Right lobe of liver (tissue), 6 donors: ENCODE data around the gene ZSCAN9. TPM values are rescaled to one million over a fixed set of nuclear protein-coding genes. Genes with fewer than 3 reads are reported as not detected.

Experiments
- ATAC-seq, 4 donors: fragments of 200-7000 bp; cut with Tn5 transposase; one replicate each; pipeline ENCODE4 v1.9.1; 2020; ENCODE audit warnings: mild to moderate bottlenecking in 4 of 4, moderate library complexity in 4 of 4
- DNase-seq, 3 donors: peaks; one replicate each; pipeline ENCODE4 v3.0.0-alpha.2; 2020
- H3K27ac ChIP-seq, 3 donors: fragments of 200-600 bp; one replicate each; pipeline ENCODE4 v1.8.0; 2022
- H3K27me3 ChIP-seq, 2 donors: fragments of 200-600 bp; one replicate each; pipeline ENCODE4 v1.8.0; 2022
- H3K36me3 ChIP-seq, 4 donors: fragments of 200-600 bp; sonication (generic) in 1 of 4; one replicate each; pipeline versions ENCODE4 v1.5.1 to v1.8.0; 2017 to 2022; ENCODE audit warnings: control low read depth in 1 of 4
- H3K4me1 ChIP-seq, 4 donors: fragments of 200-600 bp; sonication (generic) in 1 of 4; one replicate each; pipeline versions ENCODE4 v1.5.1 to v1.8.0; 2017 to 2022; ENCODE audit warnings: control low read depth in 1 of 4
- H3K4me3 ChIP-seq, 3 donors: fragments of 200-600 bp; one replicate each; pipeline ENCODE4 v1.8.0; 2022
- H3K9me3 ChIP-seq, 4 donors: fragments of 200-600 bp; sonication (generic) in 1 of 4; one replicate each; pipeline versions ENCODE4 v1.5.1 to v1.8.0; 2017 to 2022; ENCODE audit warnings: control low read depth in 1 of 4
- CTCF ChIP-seq, 4 donors: fragments of 200-600 bp in 3 of 4; fragments of 450-650 bp in 1 of 4; IDR thresholded peaks; one replicate each; pipeline versions ENCODE4 v1.5.1 to v1.8.0; 2016 to 2022; ENCODE audit warnings: antibody characterized with exemption in 4 of 4, mild to moderate bottlenecking in 2 of 4
- POLR2A ChIP-seq: fragments of 450-650 bp; IDR thresholded peaks from one replicate; pipeline ENCODE4 v1.6.1; 2017; ENCODE audit warnings: antibody characterized with exemption, mild to moderate bottlenecking
- WGBS: methylation state at CpG from one replicate; pipeline ENCODE4 v1.1.6; 2018; ENCODE audit warnings: low coverage, low lambda C conversion rate; ENCODE audit not compliant: insufficient coverage; ENCODE audit errors: missing lambda C conversion rate; 5-methylcytosine and 5-hydroxymethylcytosine counted together
- intact Hi-C, 2 donors: fragments of 100-400 bp; cut with DNase I; formaldehyde crosslinking; loops; one replicate each; pipeline versions ENCODE4 v1.11.2 to v1.14.1; 2022
- total RNA-seq, 6 experiments: library from RNA; depleted of rRNA in 2 of 6; stranded (reverse); fragments of >200 nt in 2 of 6; fragmentation: NEBNext Ultra II Directional in 3 of 6; extraction: Animal tissue kit (Norgen Biotek cat#: 25700) in 3 of 6; gene quantifications; one replicate each; pipeline versions ENCODE4 v1.1.0 to v1.2.4, GENCODE V29; 2016 to 2023
- donor health status: DM: no; HTN: yes; CAD: no.
- donor health status: DM: no; HTN: no; CAD: no.
- donor health status: DM: no; HTN: no; CAD: no.
- donor health status: DM: no; HTN: yes; CAD: no.
- donor health status: DM: no; HTN: yes; CAD: no.

Gene ZSCAN9
- total RNA-seq, 6 experiments from 2014 or later: 2.0 to 3.9 (median 3.3) TPM

DNA sequence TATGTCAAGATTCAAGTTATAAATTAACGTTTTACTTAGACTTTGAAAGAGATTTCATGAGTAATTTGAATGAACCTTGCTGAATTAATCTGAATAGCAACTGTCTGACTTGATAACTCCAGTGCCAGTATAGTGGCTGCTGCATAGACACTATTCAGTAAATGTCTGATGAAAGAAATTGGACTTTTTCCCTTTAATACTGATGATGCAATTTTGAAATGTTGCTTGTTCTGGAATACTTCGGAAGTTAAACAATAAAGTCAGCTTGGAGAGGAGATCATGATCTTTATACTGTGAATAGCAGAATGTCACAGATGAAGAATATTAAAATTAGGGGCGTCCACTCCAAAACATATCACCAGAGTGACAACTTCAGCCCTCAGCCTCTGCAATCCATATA, 52.7 kb downstream of the ZSCAN9 start:
- intact Hi-C loops: no loop called here
- peak; percentile 53 to 81 (median 66) for ATAC-seq
- H3K36me3 ChIP-seq: peaks cover 0 to 40% (median 2%) of the 10 kb centered on the region in 4 donors
- TF ChIP-seq POLR2A (no peak), CTCF (IDR thresholded peaks at IDR 0.05) (no peak)
- H3K27me3 ChIP-seq: no peaks in the 10 kb centered on the region
- no peak for DNase-seq
- no peak overlapping the region for H3K4me3 ChIP-seq
- WGBS: 24% methylated on average over 3 of the region's 3 CpGs
- no peaks in the 10 kb centered on the region for H3K9me3 ChIP-seq
- H3K27ac ChIP-seq: no peak overlapping the region
- H3K4me1 ChIP-seq: peaks cover 0 to 11% (median 0%) of the 10 kb centered on the region in 4 donors

- ATAC-seq (no peak), DNase-seq (no peak)
- H3K4me3 ChIP-seq: peak overlapping the region; percentile 47 to 57 (median 55)
- 31% methylated on average over 3 of the region's 3 CpGs for WGBS
- peaks cover 0 to 14% (median 2%) of the 10 kb centered on the region in 4 donors for H3K36me3 ChIP-seq
- intact Hi-C loops: no loop called here
- TF ChIP-seq CTCF (IDR thresholded peaks at IDR 0.05): no peak
- TF ChIP-seq POLR2A: no peak
- no peaks in the 10 kb centered on the region for H3K9me3 ChIP-seq
- no peak overlapping the region for H3K27ac ChIP-seq
- H3K4me1 ChIP-seq: peaks cover 0 to 15% (median 0%) of the 10 kb centered on the region in 4 donors
- no peaks in the 10 kb centered on the region for H3K27me3 ChIP-seq
These were observed 55.7 kb downstream of the ZSCAN9 start for GRCh38 chr6:28280595-28281287.

- H3K27me3 ChIP-seq: no peaks in the 10 kb centered on the region
- H3K27ac ChIP-seq: no peak within 1 kb of the TSS
- 5% methylated on average over 19 of the region's 50 CpGs for WGBS
- peak within 1 kb of the TSS; percentile 47 to 57 (median 55) for H3K4me3 ChIP-seq
- no peaks in the 10 kb centered on the region for H3K9me3 ChIP-seq
- H3K4me1 ChIP-seq: peaks cover 0 to 22% (median 0%) of the 10 kb centered on the region in 4 donors
- H3K36me3 ChIP-seq: peaks cover 0 to 9% (median 0%) of the 10 kb centered on the region in 4 donors
- intact Hi-C loops: no loop called here
- DNase-seq (peak; percentile 57 to 75 (median 69)), ATAC-seq (peak; percentile 86 to 95 (median 92))
- TF ChIP-seq POLR2A: peak; percentile 48
- TF ChIP-seq CTCF (IDR thresholded peaks at IDR 0.05): no peak
These were observed 56.4 kb downstream of the ZSCAN9 start, which contains the start of gene PGBD1 for GRCh38 chr6:28281288-28282064. Gene PGBD1 (plus strand): TSS chr6:28281572. CDS start chr6:28283814, 2,242 bp downstream.

GRCh38 chr6:28282926-28283325, 57.9 kb downstream of the ZSCAN9 start:
- Histone ChIP-seq H3K36me3 (no peaks in the 10 kb centered on the region), H3K4me1 (peaks cover 0 to 17% (median 0%) of the 10 kb centered on the region in 4 donors), H3K27me3 (no peaks in the 10 kb centered on the region), H3K9me3 (no peaks in the 10 kb centered on the region), H3K4me3 (no peak overlapping the region), H3K27ac (no peak overlapping the region)
- whole genome bisulfite sequencing: 92% methylated on average over 2 of the region's 2 CpGs
- ATAC-seq: no peak
- intact Hi-C loops: no loop called here
- DNase-seq: no peak
- TF ChIP-seq CTCF (IDR thresholded peaks at IDR 0.05): no peak
- TF ChIP-seq POLR2A: no peak

Other genes starting within 250 kb of the ZSCAN9 start
- 1 to 10 TPM in 3 of 6 experiments, under 1 TPM in 3; 0.24 to 3.0 (median 0.95) TPM for gene ZNF165, start 144.7 kb upstream of the ZSCAN9 start, total RNA-seq
- gene ZSCAN16, start 100.7 kb upstream of the ZSCAN9 start, total RNA-seq: 1 to 10 TPM; 1.5 to 2.0 (median 1.7) TPM
- gene ZKSCAN8, start 83.4 kb upstream of the ZSCAN9 start, total RNA-seq: 1 to 10 TPM; 5.4 to 7.2 (median 6.8) TPM
- gene ZKSCAN4, start 27.0 kb downstream of the ZSCAN9 start, total RNA-seq: 1 to 10 TPM; 1.1 to 2.6 (median 2.3) TPM
- gene NKAPL, start 34.0 kb downstream of the ZSCAN9 start, total RNA-seq: 1 to 10 TPM in 1 of 6 experiments, under 1 TPM in 5; 0.15 to 1.0 (median 0.36) TPM
- gene ZSCAN26, start 41.9 kb downstream of the ZSCAN9 start, total RNA-seq: 1 to 10 TPM; 2.7 to 8.1 (median 5.3) TPM
- gene PGBD1, start 56.3 kb downstream of the ZSCAN9 start, total RNA-seq: 1 to 10 TPM; 1.1 to 2.0 (median 1.3) TPM
- 1 to 10 TPM; 3.7 to 6.9 (median 4.6) TPM for gene ZSCAN31, start 110.9 kb downstream of the ZSCAN9 start, total RNA-seq
- gene ZKSCAN3, start 124.7 kb downstream of the ZSCAN9 start, total RNA-seq: 1 to 10 TPM; 1.3 to 3.8 (median 2.5) TPM
- 1 to 10 TPM; 1.4 to 1.6 (median 1.5) TPM for gene ZSCAN12, start 174.5 kb downstream of the ZSCAN9 start, total RNA-seq
- under 1 TPM in 5 of 6 experiments, not detected in 1; 0.25 to 0.73 (median 0.43) TPM for gene ZSCAN23, start 218.2 kb downstream of the ZSCAN9 start, total RNA-seq